Inflammatory macrophage treated with lipopolysaccharide for 1 hour (primary cell): ENCODE results near the gene ADGRG7.
"Not testable (repeated sequence)": the region's sequence is repeated elsewhere in the genome, so short reads cannot be mapped to it uniquely, and the experiment has no call there.

Source experiments
- DNase-seq, 2 donors: peaks; one replicate each; pipeline ENCODE4 v3.0.0-alpha.2; 2020 to 2022

The ADGRG7 gene, protein sequence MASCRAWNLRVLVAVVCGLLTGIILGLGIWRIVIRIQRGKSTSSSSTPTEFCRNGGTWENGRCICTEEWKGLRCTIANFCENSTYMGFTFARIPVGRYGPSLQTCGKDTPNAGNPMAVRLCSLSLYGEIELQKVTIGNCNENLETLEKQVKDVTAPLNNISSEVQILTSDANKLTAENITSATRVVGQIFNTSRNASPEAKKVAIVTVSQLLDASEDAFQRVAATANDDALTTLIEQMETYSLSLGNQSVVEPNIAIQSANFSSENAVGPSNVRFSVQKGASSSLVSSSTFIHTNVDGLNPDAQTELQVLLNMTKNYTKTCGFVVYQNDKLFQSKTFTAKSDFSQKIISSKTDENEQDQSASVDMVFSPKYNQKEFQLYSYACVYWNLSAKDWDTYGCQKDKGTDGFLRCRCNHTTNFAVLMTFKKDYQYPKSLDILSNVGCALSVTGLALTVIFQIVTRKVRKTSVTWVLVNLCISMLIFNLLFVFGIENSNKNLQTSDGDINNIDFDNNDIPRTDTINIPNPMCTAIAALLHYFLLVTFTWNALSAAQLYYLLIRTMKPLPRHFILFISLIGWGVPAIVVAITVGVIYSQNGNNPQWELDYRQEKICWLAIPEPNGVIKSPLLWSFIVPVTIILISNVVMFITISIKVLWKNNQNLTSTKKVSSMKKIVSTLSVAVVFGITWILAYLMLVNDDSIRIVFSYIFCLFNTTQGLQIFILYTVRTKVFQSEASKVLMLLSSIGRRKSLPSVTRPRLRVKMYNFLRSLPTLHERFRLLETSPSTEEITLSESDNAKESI

DNA sequence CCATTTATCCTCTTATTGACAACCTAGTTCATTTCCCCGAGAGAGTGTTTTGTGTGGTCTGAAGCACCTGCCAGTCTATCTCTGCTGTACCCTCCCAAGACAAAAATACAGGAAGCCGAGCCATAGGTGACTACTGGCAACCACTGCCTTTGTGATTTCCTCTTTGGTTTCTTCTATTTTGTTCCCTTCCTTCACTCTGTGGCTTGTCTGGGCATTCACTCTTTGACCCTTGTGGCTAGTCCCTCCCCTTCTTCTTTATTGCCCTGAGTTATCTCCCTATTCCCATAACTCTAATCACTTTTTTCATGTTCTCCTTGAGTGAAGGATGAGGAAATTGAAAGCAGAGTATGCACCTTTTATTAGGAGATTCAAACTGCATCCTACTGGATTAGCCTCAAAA, at the start of gene ADGRG7:
Gene ADGRG7, plus strand, starts transcription at position 297 of the 400 bp plus-strand sequence. CDS start 256 bp downstream, outside the sequence.
- DNase-seq = no peak

- no peak for DNase-seq
These were observed 49.0 kb upstream of the ADGRG7 start for GRCh38 chr3:100560426-100560825.

DNA sequence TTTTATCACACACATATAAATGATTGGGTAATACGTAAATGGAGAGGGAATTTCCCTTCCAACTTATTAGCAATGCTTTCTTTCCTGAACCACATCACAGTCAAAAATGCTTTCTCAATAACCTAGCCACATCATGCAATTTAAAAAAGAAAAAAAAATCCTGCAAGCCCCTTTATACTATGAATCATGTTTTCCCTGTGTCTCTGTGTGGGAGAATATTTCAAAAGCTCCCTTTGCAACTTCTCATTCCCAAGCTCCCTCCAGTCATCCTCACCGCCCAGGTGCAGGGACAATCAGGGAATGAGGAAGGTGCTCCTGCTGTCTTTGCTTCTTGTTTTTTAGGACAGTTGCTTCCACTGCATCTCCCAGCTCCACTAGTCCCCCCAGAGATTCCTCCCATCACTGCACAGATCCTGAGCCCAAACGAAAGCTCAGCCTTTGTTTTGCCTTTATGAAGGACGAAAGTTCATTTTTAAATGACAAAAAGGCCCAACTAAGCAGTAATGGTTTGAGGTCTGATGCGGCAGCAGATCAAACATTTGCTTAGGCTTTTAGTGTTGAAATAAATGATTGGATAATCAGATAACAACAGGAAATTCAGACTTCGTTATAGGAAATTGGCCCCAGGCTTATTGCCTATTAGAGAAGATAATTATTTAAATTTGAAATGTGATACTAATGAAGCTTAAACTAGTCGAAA, 47.8 kb upstream of the ADGRG7 start:
- peak; percentile 82 to 89 for DNase-seq

DNA sequence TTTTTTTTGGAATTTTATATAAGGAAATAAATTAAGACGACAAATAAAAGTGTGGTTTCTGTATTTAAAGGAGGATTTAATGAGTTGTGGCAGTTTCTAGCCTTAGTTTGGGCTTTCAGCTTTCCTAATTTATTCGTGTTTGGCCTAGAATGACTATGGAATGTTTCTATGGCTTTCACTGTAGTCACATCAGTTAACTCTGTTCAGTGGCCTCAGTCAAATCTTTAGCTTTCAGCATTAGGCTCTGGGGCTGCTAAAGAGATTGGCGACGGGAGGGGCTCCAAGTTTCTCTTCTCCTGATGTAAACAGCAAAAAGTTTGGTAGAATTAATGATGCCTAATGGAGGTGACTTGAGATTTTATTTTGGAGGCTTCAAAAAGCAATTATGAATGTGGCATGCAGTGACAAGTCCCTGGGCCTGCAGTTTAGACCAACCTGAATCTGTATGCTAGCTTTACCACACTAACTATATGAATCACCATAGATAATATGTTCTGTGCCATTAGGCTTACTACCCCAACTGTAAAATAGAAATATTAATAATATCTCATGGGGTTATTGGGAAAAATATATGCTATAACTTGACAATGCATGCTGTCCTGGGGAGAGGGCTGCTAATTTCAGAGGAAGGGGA, 47.1 kb upstream of the ADGRG7 start:
- no peak for DNase-seq

DNA sequence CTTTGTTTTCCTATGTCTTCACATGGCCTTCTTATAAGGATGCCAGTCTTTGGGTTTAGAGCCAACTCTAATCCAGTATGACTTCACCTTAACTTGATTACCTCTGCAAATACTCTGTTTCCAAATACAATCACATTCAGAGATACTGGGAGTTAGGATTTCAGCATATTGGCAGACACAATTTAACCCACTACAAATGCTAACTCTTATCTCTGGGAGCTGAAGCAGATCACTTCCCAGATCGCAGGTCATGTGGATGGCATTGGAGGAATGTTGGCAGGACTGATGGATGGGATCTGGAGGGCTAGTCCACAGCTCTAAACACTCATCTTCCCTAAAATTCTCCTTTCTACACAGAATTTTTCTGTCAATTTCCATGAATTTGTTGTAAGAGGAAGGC, 46.2 kb upstream of the ADGRG7 start:
- no peak for DNase-seq

DNA sequence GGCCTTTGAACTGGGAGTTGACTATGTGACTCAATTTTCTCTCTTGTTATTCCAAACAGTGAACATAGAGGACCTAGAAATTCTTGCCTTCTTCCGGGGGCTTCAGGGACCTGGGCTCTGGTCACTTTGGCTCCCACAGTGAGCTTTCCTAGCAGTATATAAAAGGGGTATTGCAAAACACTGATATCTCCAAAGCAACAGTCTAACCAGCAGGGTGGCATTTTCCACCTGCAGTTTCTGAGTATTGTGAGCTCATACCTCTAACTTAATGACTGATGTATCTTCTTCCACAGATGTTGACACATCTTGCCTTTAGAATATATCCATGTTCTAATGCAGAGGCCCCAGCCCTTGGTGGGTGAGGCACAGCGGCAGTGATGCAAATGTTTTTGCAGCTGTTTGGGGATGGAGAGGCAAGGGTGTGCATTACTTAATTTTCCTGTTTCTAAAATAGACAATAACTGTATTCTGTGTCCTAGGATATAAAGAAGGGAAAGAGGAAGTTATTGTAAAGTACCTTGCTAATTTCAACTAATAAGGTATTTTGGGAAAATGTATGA, 45.7 kb upstream of the ADGRG7 start:
- no peak for DNase-seq

- no peak for DNase-seq
These were observed 38.6 kb upstream of the ADGRG7 start for GRCh38 chr3:100570811-100571210.

DNA sequence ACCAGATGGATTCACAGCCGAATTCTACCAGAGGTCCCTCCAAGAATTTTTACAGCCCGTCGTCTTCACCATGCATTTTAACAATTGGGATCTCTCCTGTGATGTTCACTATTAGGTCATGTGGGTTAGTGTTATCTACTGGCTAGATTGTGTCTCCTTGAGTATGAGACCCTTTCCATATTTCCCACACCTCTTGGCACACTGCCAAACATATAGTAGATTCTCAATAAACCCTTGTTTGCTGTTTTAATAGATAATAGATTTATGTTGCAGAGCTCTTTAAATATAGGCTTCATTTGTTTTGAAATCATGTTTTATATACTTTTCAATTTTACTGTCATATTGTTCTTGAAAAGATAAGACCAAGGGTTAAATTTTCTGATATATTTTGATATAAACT, 34.9 kb upstream of the ADGRG7 start:
- DNase-seq = no peak

- no peak for DNase-seq
These were observed 33.7 kb upstream of the ADGRG7 start for GRCh38 chr3:100575704-100576103.

DNA sequence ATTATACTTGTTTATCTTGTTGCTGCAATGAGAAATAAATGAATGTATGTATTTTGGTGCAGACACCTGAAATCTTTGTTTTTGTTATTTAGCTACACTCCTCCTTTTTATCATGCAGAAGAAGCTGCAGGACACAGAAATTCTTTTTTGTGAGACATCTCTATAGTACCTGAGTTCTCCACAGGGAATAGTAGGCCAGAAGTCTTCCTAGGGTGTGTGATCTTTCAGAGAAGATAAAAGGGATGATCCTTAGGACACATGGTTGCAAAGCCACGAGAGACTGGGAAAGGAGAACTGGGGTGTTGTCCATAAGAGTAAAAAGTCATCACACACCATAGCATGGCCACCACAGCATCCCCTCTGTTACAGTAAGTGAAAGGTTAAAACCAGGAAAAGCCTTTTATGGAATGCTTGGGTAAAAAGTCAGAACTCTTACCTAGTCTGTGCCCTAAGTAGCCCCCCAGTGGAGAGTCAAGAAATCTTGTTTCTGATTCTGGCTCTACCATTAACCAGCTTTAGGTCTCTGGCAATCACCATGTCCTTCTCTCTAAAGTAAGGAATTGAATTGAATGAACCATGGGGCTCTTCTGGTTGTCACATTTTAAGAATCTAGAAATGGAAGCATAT, 31.9 kb upstream of the ADGRG7 start:
- DNase-seq = no peak

DNA sequence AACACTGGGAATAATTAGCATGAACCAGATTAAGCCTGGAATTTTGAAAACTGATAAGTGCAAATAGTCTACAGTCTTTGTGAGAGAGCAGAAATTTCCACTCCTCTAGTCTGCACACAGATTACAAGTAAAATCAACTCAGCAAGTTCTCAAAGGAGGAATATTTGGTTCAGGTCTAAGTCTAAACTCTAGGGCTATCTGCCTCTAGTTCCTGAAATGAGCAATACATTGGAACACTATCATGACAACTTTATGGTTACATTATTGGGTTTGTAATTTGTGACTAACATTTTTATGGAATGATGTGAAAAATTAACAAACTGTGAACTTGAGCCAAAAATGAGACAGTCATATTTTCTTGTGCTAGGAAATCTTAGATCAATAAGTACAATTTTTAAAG, 30.8 kb upstream of the ADGRG7 start:
- no peak for DNase-seq

DNA sequence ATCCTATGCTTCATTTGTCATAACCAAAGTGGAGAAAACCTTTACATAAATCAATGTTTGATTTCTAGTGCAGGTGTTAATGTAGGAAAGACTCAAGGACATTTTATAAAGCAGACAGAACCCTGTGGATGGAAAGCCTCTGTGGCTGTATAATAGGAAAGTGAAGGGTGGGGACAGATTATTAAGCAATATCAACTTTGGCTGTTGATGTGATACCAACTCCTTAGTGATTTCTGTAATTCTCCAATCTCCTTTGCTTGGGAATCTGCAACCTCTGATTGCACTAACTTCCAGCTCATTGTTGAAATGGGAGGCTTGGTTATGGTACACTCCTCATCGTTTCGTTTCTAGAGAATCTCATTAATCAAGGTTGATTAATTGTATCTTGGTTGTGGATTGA, 29.3 kb upstream of the ADGRG7 start:
- no peak for DNase-seq

DNA sequence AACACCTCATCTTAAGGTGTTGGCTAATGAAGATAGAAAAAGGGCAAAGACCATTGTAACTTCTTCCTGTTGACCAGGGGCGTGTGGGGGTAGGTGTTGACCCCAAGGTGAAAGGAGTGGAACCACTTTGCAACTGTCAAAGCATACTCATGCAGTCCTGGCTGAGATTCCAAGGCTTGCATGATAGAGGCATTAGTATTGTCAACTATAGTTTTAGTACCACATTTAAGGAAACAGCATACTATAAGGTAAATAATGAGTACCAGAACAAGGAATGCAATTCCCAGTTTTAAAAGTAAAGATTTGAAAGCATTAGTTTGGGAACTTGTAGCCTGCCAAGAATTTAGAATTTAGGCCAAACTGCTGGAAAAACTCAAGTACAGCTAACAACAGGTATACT, 27.8 kb upstream of the ADGRG7 start:
- no peak for DNase-seq

DNA sequence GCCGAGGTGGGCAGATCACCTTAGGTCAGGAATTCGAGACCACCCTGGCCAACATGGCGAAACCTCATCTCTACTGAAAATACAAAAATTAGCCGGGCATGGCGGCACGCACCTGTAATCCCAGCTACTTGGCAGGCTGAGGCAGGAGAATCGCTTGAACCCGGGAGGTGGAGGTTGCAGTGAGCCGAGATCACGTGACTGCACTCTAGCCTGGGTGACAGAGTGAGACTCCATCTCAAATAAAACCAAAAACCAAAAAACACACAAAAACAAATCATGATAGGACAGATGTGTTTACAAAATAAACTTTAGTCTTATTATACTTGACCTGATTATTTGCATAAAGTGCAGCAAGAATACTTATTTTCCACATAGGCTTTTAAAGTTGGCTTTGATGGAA, 27.2 kb upstream of the ADGRG7 start:
- not testable (repeated sequence) for DNase-seq

DNA sequence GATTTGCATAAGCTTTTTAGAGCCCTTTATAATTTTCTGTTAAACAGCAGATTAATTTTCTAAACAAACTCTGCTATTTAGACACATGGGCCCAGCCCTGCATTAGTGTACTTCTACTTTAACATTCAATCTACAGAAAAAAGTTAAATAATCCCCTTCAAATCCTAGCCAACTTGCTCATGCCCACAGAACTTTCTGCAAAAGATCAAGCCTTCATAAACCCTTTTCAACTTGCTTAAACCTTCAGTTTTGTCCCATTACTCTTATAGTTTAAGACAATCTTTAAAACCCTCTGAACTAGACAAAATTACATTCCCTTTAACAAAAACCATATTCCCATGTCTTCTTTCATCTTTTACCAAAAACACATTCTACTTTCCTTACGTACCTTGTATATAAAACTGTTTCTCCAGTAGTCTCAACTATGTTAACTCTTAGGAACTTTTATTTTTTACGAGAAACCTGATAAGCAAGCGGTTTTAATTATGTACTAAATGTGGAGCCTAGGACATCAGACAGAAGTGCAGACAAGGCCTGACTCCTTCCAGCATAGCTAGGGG, 25.2 kb upstream of the ADGRG7 start:
- DNase-seq = no peak

DNA sequence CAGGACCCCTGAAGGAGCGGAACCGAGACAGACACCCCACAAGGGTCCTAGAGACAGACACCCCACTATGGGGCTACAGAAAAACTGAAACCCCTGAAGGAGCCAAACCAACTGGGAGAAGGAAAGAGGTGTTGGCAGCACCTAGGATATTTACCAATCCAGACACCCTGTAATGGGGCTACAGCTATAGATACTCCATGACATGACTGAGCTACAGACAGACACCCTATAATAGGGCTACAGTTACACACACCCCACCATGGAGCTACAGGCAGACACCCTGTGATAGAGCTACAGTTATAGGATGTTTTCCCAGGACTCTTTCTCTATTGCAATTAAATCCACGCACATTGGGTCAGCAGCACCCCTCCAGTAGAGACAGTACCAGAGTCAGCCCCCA, 22.6 kb upstream of the ADGRG7 start:
- DNase-seq = no peak

DNA sequence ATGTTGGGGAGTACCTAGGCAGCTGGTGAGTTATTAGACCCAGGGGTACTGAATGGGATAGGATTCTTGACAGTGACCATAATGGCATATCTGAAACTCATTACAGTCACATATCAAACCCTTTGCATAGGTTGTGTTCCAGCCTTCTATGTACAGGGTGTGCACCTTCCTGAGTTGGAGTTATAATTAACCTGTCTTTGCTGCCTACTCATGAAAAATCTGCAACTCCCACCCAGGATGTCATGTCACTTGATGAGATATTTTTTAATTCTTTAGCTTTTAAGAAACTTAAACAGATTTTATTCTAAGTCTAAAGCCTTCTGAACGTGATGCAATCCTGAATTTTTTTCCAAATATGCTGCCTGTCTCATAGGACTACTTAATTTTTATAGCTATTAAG, 21.1 kb upstream of the ADGRG7 start:
- no peak for DNase-seq

DNA sequence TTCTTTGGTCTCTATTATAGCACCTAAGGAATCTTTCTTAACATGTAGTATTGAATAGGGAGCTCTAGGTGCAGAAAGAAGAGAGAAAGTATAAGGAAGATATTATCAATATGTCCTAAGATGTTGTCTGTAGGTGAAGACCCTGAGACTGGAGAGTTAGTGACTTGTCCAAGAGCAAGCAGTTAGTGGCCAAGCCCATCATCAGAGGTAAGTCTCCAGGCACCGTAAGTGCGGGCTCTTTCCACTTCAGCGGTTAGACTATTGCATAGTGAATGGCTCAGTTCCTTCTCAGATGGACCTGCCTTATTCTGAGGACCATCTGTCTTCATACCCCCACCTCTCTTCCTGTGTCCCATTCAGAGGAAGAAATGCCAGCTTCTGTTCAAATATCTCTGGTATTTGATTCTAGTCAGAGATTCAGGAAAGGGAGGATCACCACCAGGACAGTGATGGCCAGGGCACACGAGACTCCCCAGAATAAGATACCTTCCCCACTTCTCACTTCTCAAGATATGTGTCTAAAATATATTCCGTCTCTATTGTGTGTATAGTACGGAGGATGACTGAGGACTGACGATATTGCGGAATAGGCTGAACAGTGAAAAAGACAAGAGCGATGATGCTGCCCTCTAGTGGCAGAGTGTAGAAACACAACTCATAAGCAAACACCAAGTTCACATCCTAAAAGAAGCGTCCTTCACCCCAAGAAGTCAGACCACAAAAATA, 19.1 kb upstream of the ADGRG7 start:
- DNase-seq = peak; percentile 49 to 89

GRCh38 chr3:100590840-100591147, 18.6 kb upstream of the ADGRG7 start:
- DNase-seq = no peak

- no peak for DNase-seq
These were observed 18.0 kb upstream of the ADGRG7 start for GRCh38 chr3:100591411-100591810.
